Gastrocnemius medialis (tissue), 4 donors: Measurements from ENCODE around the gene TMEM18.

Source experiments
- POLR2A ChIP-seq, 2 donors: fragments of 450-650 bp; IDR thresholded peaks; one replicate each; pipeline ENCODE4 v1.6.1; 2017; ENCODE audit warnings: antibody characterized with exemption in 2 of 2, mild to moderate bottlenecking in 2 of 2, moderate library complexity in 2 of 2
- TF ChIP-seq, protein P1 (sequence below), 5 experiments: fragments of 450-650 bp in 3 of 5; fragments of 200-600 bp in 2 of 5; sonication (generic) in 2 of 5; IDR thresholded peaks in 4 of 5; conservative IDR thresholded peaks in 1 of 5; 1 replicate in 4 of 5; 2 replicates in 1 of 5; pipeline ENCODE4 v1.5.1; 2016 to 2019; ENCODE audit warnings: antibody characterized with exemption in 5 of 5, mild to moderate bottlenecking in 3 of 5, moderate library complexity in 3 of 5

DNA sequence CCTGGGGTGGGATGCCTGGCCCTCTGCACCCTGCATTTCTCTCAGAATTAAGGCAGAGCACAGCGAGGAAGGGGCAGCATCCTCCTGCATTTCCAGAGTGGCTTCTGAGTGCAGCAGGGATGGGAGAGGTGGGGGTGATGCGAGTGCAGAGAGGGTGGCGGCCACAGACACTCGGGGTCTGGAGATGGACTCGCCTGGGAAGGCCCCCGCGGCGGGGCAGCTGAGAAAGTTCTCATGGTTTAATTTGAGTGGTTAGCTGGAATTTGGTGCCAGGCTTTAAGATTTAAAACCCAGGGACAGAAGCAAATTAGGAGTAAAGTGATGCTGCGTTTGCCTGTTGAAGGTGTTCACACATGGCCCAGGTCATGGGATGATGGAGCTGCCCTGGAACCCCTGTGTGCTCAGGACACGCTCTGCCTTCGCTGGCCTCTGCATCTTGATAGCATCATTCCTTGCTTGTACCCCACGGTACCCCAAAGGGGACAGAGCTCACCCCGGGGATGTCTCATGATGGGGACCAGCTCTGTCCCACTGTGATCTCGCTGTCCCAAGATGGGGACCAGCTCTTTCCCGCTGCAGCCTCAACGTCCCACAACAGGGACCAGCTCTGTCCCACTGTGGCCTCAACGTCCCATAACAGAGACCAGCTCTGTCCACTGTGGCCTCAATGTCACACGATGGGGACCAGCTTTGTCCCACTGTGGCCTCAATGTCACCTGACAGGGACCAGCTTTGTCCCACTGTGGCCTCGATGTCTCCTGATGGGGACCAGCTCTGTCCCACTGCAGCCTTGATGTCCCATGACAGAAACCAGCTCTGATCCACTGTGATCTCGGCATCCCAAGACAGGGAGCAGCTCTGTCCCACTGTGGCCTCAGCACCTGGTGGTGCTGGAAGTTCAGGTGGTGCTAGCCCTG lies 27.5 kb downstream of the TMEM18 start:
- TF ChIP-seq, protein P1, sequence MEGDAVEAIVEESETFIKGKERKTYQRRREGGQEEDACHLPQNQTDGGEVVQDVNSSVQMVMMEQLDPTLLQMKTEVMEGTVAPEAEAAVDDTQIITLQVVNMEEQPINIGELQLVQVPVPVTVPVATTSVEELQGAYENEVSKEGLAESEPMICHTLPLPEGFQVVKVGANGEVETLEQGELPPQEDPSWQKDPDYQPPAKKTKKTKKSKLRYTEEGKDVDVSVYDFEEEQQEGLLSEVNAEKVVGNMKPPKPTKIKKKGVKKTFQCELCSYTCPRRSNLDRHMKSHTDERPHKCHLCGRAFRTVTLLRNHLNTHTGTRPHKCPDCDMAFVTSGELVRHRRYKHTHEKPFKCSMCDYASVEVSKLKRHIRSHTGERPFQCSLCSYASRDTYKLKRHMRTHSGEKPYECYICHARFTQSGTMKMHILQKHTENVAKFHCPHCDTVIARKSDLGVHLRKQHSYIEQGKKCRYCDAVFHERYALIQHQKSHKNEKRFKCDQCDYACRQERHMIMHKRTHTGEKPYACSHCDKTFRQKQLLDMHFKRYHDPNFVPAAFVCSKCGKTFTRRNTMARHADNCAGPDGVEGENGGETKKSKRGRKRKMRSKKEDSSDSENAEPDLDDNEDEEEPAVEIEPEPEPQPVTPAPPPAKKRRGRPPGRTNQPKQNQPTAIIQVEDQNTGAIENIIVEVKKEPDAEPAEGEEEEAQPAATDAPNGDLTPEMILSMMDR (IDR thresholded peaks at IDR 0.05 in 4 of 5, conservative IDR thresholded peaks at IDR 0.05 in 1 of 5) = no peak
- no peak for TF ChIP-seq POLR2A (IDR thresholded peaks at IDR 0.05)
